Parathyroid adenoma (tissue), 2 donors: ENCODE data around the gene ME3.

Experiments used
- H2AFZ ChIP-seq: fragments of 300-600 bp; sonication (generic); one replicate; pipeline ENCODE4 v1.7.0; 2017; ENCODE audit warnings: antibody characterized with exemption, mild to moderate bottlenecking
- H3K27ac ChIP-seq: fragments of 300-600 bp; sonication (generic); one replicate; pipeline ENCODE4 v1.7.0; 2017
- H3K27me3 ChIP-seq: fragments of 300-600 bp; sonication (generic); one replicate; pipeline ENCODE4 v1.7.0; 2017; ENCODE audit warnings: low read length; ENCODE audit not compliant: control insufficient read depth, insufficient read depth
- H3K36me3 ChIP-seq: fragments of 300-600 bp; sonication (generic); one replicate; pipeline ENCODE4 v1.7.0; 2017; ENCODE audit warnings: low read length; ENCODE audit not compliant: control insufficient read depth, insufficient read depth
- H3K4me1 ChIP-seq: fragments of 300-600 bp; sonication (generic); one replicate; pipeline ENCODE4 v1.7.0; 2017; ENCODE audit warnings: control low read depth
- H3K4me2 ChIP-seq: fragments of 300-600 bp; sonication (generic); one replicate; pipeline ENCODE4 v1.7.0; 2017; ENCODE audit warnings: low read length
- H3K4me3 ChIP-seq: fragments of 300-600 bp; sonication (generic); one replicate; pipeline ENCODE4 v1.7.0; 2017; ENCODE audit warnings: low read depth, low read length
- H3K79me2 ChIP-seq: fragments of 300-600 bp; sonication (generic); one replicate; pipeline ENCODE4 v1.7.0; 2017; ENCODE audit warnings: control low read depth
- H3K9ac ChIP-seq: fragments of 300-600 bp; sonication (generic); one replicate; pipeline ENCODE4 v1.7.0; 2017; ENCODE audit warnings: mild to moderate bottlenecking
- H3K9me3 ChIP-seq: fragments of 300-600 bp; sonication (generic); one replicate; pipeline ENCODE4 v1.7.0; 2017; ENCODE audit warnings: low read length; ENCODE audit not compliant: control insufficient read depth
- CTCF ChIP-seq: fragments of 300-600 bp; sonication (generic); IDR thresholded peaks from one replicate; pipeline ENCODE4 v1.7.0; 2017; ENCODE audit warnings: antibody characterized with exemption, mild to moderate bottlenecking
- donor health status: primary hyperparathyroidism.

Gene ME3

GRCh38 chr11:86506235-86506634 is 166.2 kb downstream of the ME3 start:
- no peaks in the 10 kb centered on the region for H3K36me3 ChIP-seq
- no peak for TF ChIP-seq CTCF
- peaks cover 12% of the 10 kb centered on the region for H3K4me1 ChIP-seq
- no peak overlapping the region for H3K4me3 ChIP-seq
- H2AFZ ChIP-seq, result no peak overlapping the region
- no peaks in the 10 kb centered on the region for H3K79me2 ChIP-seq
- no peak overlapping the region for H3K4me2 ChIP-seq
- H3K9ac ChIP-seq, result no peak overlapping the region
- no peaks in the 10 kb centered on the region for H3K9me3 ChIP-seq
- H3K27me3 ChIP-seq, result no peaks in the 10 kb centered on the region
- no peak overlapping the region for H3K27ac ChIP-seq

DNA sequence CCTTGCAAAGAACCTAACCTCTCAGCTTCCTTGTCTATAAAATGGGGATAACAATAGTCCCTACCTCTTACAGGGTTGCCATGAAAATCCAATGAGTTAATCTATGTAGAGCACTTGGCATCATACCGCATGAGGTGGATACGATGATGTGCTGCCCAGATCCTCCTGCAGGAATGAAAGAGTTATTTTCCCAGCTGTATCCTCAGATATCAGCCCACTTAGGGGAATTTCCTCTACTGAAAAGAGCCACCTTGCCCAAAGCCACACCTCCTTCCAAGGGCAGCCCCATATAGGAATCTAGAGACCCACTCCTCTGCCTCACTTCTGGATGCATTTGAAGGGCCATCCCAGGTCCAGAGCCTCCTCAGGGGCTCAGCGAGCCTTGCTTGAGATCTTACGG is 169.3 kb downstream of the ME3 start:
- Histone ChIP-seq H3K9me3 (no peaks in the 10 kb centered on the region), H3K36me3 (no peaks in the 10 kb centered on the region), H3K27ac (no peak overlapping the region)

GRCh38 chr11:86502137-86502642 is 170.2 kb downstream of the ME3 start:
- peaks cover 22% of the 10 kb centered on the region for H3K4me1 ChIP-seq
- no peaks in the 10 kb centered on the region for H3K79me2 ChIP-seq
- no peak overlapping the region for H3K4me2 ChIP-seq
- no peaks in the 10 kb centered on the region for H3K9me3 ChIP-seq
- no peak overlapping the region for H2AFZ ChIP-seq
- H3K9ac ChIP-seq, result no peak overlapping the region
- no peak overlapping the region for H3K27ac ChIP-seq
- H3K36me3 ChIP-seq, result no peaks in the 10 kb centered on the region
- no peak for TF ChIP-seq CTCF
- H3K27me3 ChIP-seq, result no peaks in the 10 kb centered on the region
- H3K4me3 ChIP-seq, result no peak overlapping the region

More for the DNA sequence above, 169.3 kb downstream of the ME3 start:
- Histone ChIP-seq H3K4me1 (peaks cover 17% of the 10 kb centered on the region), H3K4me3 (no peak overlapping the region), H2AFZ (no peak overlapping the region), H3K9ac (no peak overlapping the region), H3K79me2 (no peaks in the 10 kb centered on the region), H3K27me3 (no peaks in the 10 kb centered on the region), H3K4me2 (no peak overlapping the region)
- no peak for TF ChIP-seq CTCF

DNA sequence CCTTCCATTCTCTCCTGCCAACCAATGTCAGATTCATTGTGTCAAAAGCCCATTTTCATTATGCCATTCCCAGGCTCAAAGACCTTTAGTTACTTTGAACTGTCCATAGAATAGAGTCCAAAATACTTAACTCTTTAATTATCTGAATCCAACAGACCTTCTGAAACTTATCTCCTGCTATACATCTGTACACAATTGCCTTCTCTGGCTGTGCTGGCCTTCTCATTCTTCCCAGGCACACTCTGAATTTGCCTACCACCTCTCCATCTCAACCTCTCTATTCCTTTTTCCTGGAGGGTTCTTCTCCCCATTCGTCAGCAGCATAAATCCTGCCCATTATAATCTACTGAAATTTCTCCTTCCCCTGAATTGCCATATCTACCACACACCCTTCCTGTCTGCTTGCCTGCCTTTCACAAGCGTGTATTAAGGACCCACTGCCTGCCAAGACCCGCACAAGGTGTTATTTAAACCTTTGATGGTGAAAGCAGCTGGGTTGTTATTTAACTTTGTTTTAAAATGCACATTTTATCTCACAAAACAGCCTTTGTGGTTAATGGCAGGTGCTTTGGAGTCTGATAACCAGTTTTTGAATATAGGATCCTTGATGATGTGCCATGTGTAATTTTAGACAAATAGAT is 171.8 kb downstream of the ME3 start:
- Histone ChIP-seq H3K79me2 (no peaks in the 10 kb centered on the region), H3K4me1 (peaks cover 16% of the 10 kb centered on the region), H3K27me3 (no peaks in the 10 kb centered on the region), H2AFZ (no peak overlapping the region), H3K36me3 (no peaks in the 10 kb centered on the region), H3K27ac (peak overlapping the region; percentile 79), H3K4me2 (peak overlapping the region; percentile 3), H3K9me3 (no peaks in the 10 kb centered on the region), H3K4me3 (no peak overlapping the region), H3K9ac (no peak overlapping the region)
- no peak for TF ChIP-seq CTCF

DNA sequence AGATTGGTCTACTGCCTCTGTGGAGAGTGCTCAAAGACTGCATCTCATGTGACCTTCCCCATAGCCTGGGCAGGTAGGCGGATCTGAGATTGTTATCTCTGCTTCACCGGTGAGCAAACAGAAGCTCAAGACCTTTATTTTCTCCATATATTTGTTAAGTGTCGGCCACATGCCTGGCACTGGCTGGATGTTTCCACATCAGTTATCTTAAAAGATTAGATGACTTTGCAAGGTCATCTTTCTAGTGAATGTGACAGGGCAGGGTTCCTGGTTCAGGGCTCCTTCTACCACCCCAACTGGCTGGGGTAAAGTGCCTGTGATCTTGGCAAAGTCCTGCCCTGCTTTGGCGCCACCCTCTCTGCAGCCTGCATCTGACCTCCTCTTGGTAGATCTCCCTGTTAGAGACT is 172.7 kb downstream of the ME3 start:
- no peak for TF ChIP-seq CTCF

More for the DNA sequence above, 172.7 kb downstream of the ME3 start:
- Histone ChIP-seq H3K9me3 (no peaks in the 10 kb centered on the region), H3K27ac (peak overlapping the region; percentile 79), H3K4me2 (no peak overlapping the region), H3K36me3 (no peaks in the 10 kb centered on the region), H3K27me3 (no peaks in the 10 kb centered on the region), H3K4me1 (peaks cover 13% of the 10 kb centered on the region), H3K9ac (no peak overlapping the region), H2AFZ (no peak overlapping the region), H3K4me3 (no peak overlapping the region), H3K79me2 (no peaks in the 10 kb centered on the region)
